Heart right ventricle (tissue), 16 donors: Measurements from ENCODE around the gene TLE7. TPM values are rescaled to one million over a fixed set of nuclear protein-coding genes. Genes with fewer than 3 reads are reported as not detected.

Experiments
- ATAC-seq, 8 donors: fragments of 200-7000 bp; cut with Tn5 transposase; one replicate each; pipeline ENCODE4 v1.9.1; 2020; ENCODE audit warnings: mild to moderate bottlenecking in 8 of 8, moderate library complexity in 8 of 8, moderate number of reproducible peaks in 1 of 8
- DNase-seq, 2 donors: peaks; one replicate each; pipeline ENCODE4 v3.0.0-alpha.2; 2020
- H3K27ac ChIP-seq, 10 donors: fragments of 200-600 bp; sonication (generic) in 2 of 10; one replicate each; pipeline versions ENCODE4 v1.5.0 to v1.8.0; 2020 to 2022; ENCODE audit warnings: mild to moderate bottlenecking in 3 of 10
- H3K27me3 ChIP-seq, 7 donors: fragments of 200-600 bp; one replicate each; pipeline ENCODE4 v1.8.0; 2021 to 2022; ENCODE audit warnings: mild to moderate bottlenecking in 2 of 7
- H3K36me3 ChIP-seq, 9 donors: fragments of 200-600 bp; sonication (generic) in 1 of 9; one replicate each; pipeline versions ENCODE4 v1.5.0 to v1.8.0; 2020 to 2022; ENCODE audit warnings: mild to moderate bottlenecking in 2 of 9
- H3K4me1 ChIP-seq, 9 donors: fragments of 200-600 bp; sonication (generic) in 1 of 9; one replicate each; pipeline versions ENCODE4 v1.5.0 to v1.8.0; 2020 to 2022; ENCODE audit warnings: mild to moderate bottlenecking in 4 of 9
- H3K4me3 ChIP-seq, 10 donors: fragments of 200-600 bp; sonication (generic) in 2 of 10; one replicate each; pipeline versions ENCODE4 v1.5.0 to v1.8.0; 2020 to 2022; ENCODE audit warnings: mild to moderate bottlenecking in 7 of 10, moderate library complexity in 2 of 10
- H3K9me3 ChIP-seq, 11 donors: fragments of 200-600 bp in 10 of 11; sonication (generic) in 2 of 11; one replicate each; pipeline versions ENCODE4 v1.5.0 to v1.8.0; 2013 to 2022; ENCODE audit warnings: mild to moderate bottlenecking in 2 of 11, control low read depth in 1 of 11, moderate library complexity in 1 of 11
- WGBS, 2 donors: extraction: QIAGEN DNeasy Blood & Tissue Kit; methylation state at CpG; one replicate each; pipeline ENCODE4 v1.1.7; 2013; ENCODE audit warnings: inconsistent platforms in 1 of 2; 5-methylcytosine and 5-hydroxymethylcytosine counted together
- intact Hi-C, 10 donors: fragments of 100-400 bp; cut with DNase I; formaldehyde crosslinking; loops; one replicate each; pipeline versions ENCODE4 v1.11.1 to v1.14.2; 2022
- polyA plus RNA-seq, 2 donors: library from polyadenylated mRNA; stranded (reverse); fragments of 200-250 nt; gene quantifications; one replicate each; pipeline ENCODE4 v1.2.3, GENCODE V29; 2013
- total RNA-seq, 10 donors: library from RNA; stranded (reverse); fragmentation: NEBNext Ultra II Directional in 3 of 10; extraction: Animal tissue kit (Norgen Biotek cat#: 25700) in 3 of 10; gene quantifications; one replicate each; pipeline versions ENCODE4 v1.2.1 to v1.2.4, GENCODE V29; 2021 to 2023
- TF ChIP-seq, protein P1 (sequence below), 9 donors: fragments of 200-600 bp; sonication (generic) in 2 of 9; IDR thresholded peaks; one replicate each; pipeline versions ENCODE4 v1.5.0 to v1.8.0; 2021 to 2022; ENCODE audit warnings: antibody characterized with exemption in 9 of 9, mild to moderate bottlenecking in 5 of 9, moderate library complexity in 1 of 9
- donor health status: Arrhythmogenic right ventricular cardiomyopathy.
- donor health status: ischemic (EF 13 %, LVEDD 7.1; RV severe dilation, severe dysfunction).
- donor health status: healthy with polysubstance abuse.
- donor health status: DM: no; HTN: yes; CAD: no.
- donor health status: DM: no; HTN: no; CAD: no.
- donor health status: ischemic (EF 25% LVEDD 6.9; RV normal size, moderate dysfunction).
- donor health status: ischemic (EF 25% LVEDD 5.7; RV mildly dilated, moderate dysfunction).
- donor health status: healthy.
- donor health status: DM: yes; HTN: yes; CAD: no.
- donor health status: Ischemic cardiomyopathy.
- donor health status: ischemic (EF 35%, LVEDD 5.7; RV mildly dilated, moderate dysfunction).
- donor health status: nonischemic (EF 11% LVEDD 7.7; RV severe dilation, severe dysfunction).
- donor health status: DM: yes; HTN: yes; CAD: no.
- donor health status: PGD.
- donor health status: ischemic (EF 29% LVEDD 5.4; RV normal size, mild dysfunction).
- donor health status: nonischemic (EF 23%, LVEDD 6.1; RV moderate dilation, normal function).

Gene TLE7
- total and polyA plus RNA-seq, 12 donors, result not detected

DNA sequence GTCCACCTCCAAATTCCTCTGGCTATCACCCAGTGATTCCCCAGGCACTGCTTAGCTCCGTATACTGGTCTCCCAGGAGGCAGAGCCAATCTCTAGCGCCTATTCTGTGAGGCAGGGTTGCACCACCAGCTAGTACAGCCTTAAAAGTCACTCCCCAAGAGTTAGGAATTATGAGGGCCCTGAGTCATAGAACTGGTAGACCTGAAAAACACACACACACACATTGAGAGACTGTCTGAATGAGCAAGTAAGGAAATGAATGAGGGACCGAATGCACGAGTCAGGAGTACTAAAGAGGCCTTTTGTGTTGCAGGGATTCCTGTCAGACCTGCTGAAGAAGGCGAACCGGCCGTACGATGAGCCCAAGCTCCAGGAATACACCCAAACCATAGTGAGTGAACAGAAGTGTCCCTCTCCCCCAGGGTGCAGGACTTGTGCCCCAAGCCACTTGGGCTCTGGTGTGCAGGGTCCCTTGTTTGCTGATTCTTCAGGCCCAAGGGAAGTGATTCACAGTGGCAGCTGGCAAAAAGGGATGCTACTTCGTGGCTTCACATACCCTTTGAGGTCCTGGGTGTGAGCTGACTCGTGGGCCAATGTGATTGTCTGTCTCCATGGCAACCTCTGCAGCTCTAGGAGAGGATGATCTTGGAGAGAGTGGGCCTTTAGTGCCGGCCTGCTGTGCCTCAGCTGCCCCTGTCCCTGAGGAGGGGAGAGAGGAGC, 58.6 kb downstream of the TLE7 start:
- ATAC-seq, result no peak
- TF ChIP-seq, protein P1, sequence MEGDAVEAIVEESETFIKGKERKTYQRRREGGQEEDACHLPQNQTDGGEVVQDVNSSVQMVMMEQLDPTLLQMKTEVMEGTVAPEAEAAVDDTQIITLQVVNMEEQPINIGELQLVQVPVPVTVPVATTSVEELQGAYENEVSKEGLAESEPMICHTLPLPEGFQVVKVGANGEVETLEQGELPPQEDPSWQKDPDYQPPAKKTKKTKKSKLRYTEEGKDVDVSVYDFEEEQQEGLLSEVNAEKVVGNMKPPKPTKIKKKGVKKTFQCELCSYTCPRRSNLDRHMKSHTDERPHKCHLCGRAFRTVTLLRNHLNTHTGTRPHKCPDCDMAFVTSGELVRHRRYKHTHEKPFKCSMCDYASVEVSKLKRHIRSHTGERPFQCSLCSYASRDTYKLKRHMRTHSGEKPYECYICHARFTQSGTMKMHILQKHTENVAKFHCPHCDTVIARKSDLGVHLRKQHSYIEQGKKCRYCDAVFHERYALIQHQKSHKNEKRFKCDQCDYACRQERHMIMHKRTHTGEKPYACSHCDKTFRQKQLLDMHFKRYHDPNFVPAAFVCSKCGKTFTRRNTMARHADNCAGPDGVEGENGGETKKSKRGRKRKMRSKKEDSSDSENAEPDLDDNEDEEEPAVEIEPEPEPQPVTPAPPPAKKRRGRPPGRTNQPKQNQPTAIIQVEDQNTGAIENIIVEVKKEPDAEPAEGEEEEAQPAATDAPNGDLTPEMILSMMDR (IDR thresholded peaks at IDR 0.05), result no peak
- 58 to 61% methylated on average over 11 of the region's 11 CpGs for WGBS, 2 donors

DNA sequence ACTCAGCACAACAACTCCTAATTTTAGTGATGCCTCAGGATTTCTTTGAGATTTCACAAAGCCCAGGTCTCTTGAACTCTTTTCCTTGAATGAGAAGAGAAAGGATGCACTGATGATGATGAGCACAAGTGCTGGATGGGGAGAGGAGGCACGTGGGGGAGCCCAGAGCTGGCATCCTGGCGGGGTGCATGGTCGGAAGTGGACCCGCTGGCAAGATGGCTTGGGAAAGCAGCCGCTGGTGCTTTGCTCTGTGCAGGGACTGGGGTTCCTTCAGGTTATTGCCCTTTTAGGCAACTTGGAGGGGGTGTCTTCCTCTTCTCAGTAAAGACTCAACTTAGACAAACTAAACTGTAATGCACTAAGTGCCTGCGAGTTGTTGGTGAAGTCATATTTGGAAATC, 61.0 kb downstream of the TLE7 start:
- DNase-seq, result no peak

More for the DNA sequence above, 58.6 kb downstream of the TLE7 start:
- Histone ChIP-seq H3K4me1 (no peaks in the 10 kb centered on the region), H3K4me3 (no peak overlapping the region), H3K27ac (no peak overlapping the region), H3K9me3 (no peaks in the 10 kb centered on the region), H3K27me3 (peaks cover 8 to 44% (median 42%) of the 10 kb centered on the region in 7 donors), H3K36me3 (no peaks in the 10 kb centered on the region)
- no peak for DNase-seq
- intact Hi-C loops, result no loop called here

More for the DNA sequence above, 61.0 kb downstream of the TLE7 start:
- TF ChIP-seq, protein P1 (IDR thresholded peaks at IDR 0.05), result no peak
- Histone ChIP-seq H3K9me3 (no peaks in the 10 kb centered on the region), H3K27ac (no peak overlapping the region), H3K4me3 (no peak overlapping the region), H3K27me3 (peaks cover 8 to 28% (median 22%) of the 10 kb centered on the region in 7 donors), H3K4me1 (no peaks in the 10 kb centered on the region), H3K36me3 (no peaks in the 10 kb centered on the region)
- ATAC-seq, result no peak
- WGBS, 2 donors, result 60 to 70% methylated on average over 6 of the region's 6 CpGs
- intact Hi-C loops, result no loop called here

Other genes starting within 250 kb of the TLE7 start
- gene HYDIN, start 211.3 kb downstream of the TLE7 start, total RNA-seq, result 1 to 10 TPM in 9 of 10 donors, under 1 TPM in 1; 0.74 to 3.1 (median 2.0) TPM
- gene HYDIN, start 211.3 kb downstream of the TLE7 start, polyA plus RNA-seq, result 1 to 10 TPM in 1 of 2 donors, under 1 TPM in 1; 0.04 to 1.3 TPM
- 10 to 100 TPM in 4 of 10 donors, 1 to 10 TPM in 6; 5.6 to 11.6 (median 9.3) TPM for gene CMTR2, start 152.7 kb downstream of the TLE7 start, total RNA-seq
- 1 to 10 TPM; 2.7 to 4.6 TPM for gene CMTR2, start 152.7 kb downstream of the TLE7 start, polyA plus RNA-seq
- gene CALB2, start 83.3 kb downstream of the TLE7 start, total RNA-seq, result 1 to 10 TPM in 5 of 10 donors, under 1 TPM in 2, not detected in 3; 0.16 to 3.7 (median 1.2) TPM
- gene CALB2, start 83.3 kb downstream of the TLE7 start, polyA plus RNA-seq, result 1 to 10 TPM in 1 of 2 donors, under 1 TPM in 1; 0.66 to 1.3 TPM
- 1 to 10 TPM; 4.7 to 6.9 (median 5.8) TPM for gene ZNF23, start 20.2 kb upstream of the TLE7 start, total RNA-seq
- 10 to 100 TPM in 1 of 2 donors, 1 to 10 TPM in 1; 3.7 to 12.4 TPM for gene ZNF23, start 20.2 kb upstream of the TLE7 start, polyA plus RNA-seq
- 1 to 10 TPM in 9 of 10 donors, under 1 TPM in 1; 0.59 to 3.4 (median 1.5) TPM for gene ZNF19, start 47.3 kb upstream of the TLE7 start, total RNA-seq
- 1 to 10 TPM in 1 of 2 donors, under 1 TPM in 1; 0.93 to 2.0 TPM for gene ZNF19, start 47.3 kb upstream of the TLE7 start, polyA plus RNA-seq
- under 1 TPM in 1 of 10 donors, not detected in 9; 0.09 TPM for gene CHST4, start 84.4 kb upstream of the TLE7 start, total RNA-seq
- not detected for gene CHST4, start 84.4 kb upstream of the TLE7 start, polyA plus RNA-seq
- gene TAT, start 135.0 kb upstream of the TLE7 start, total RNA-seq, result not detected
- gene TAT, start 135.0 kb upstream of the TLE7 start, polyA plus RNA-seq, result not detected
- gene MARVELD3, start 184.1 kb upstream of the TLE7 start, total RNA-seq, result not detected
- under 1 TPM in 1 of 2 donors, not detected in 1; 0.01 TPM for gene MARVELD3, start 184.1 kb upstream of the TLE7 start, polyA plus RNA-seq